Endothelial cell of umbilical vein (primary cell): ENCODE measurements around the gene KLHL41.

ENCODE experiments used
- EZH2 ChIP-seq: IDR thresholded peaks from 2 replicates; pipeline ENCODE4 v1.6.1; 2012; ENCODE audit warnings: borderline replicate concordance, low read depth, mild to moderate bottlenecking, moderate library complexity, low read length, inconsistent platforms; ENCODE audit not compliant: severe bottlenecking
- FOS ChIP-seq: IDR thresholded peaks from 2 replicates; pipeline ENCODE4 v1.6.1; 2011; ENCODE audit warnings: mild to moderate bottlenecking, low read length, moderate library complexity, borderline replicate concordance; ENCODE audit not compliant: insufficient read depth
- GATA2 ChIP-seq: IDR thresholded peaks from 2 replicates; pipeline ENCODE4 v1.7.0; 2011; ENCODE audit warnings: low read depth, mild to moderate bottlenecking, moderate library complexity, mixed read lengths, low read length; ENCODE audit not compliant: insufficient read length, insufficient read depth
- JUN ChIP-seq: IDR thresholded peaks from 2 replicates; pipeline ENCODE4 v1.6.1; 2011; ENCODE audit warnings: borderline replicate concordance, low read depth; ENCODE audit not compliant: insufficient read length, insufficient read depth
- MYC ChIP-seq: IDR thresholded peaks from one replicate; pipeline ENCODE4 v1.6.1; 2011; ENCODE audit warnings: mild to moderate bottlenecking, low read depth, low read length
- POLR2A ChIP-seq: IDR thresholded peaks from 2 replicates; pipeline ENCODE4 v1.6.1; 2012; ENCODE audit warnings: low read depth, mild to moderate bottlenecking, control low read depth, low read length
- POLR2AphosphoS5 ChIP-seq: IDR thresholded peaks from 2 replicates; pipeline ENCODE4 v1.6.1; 2012; ENCODE audit warnings: low read depth, mild to moderate bottlenecking, control low read depth, low read length, moderate library complexity; ENCODE audit not compliant: insufficient read depth
- TF ChIP-seq, protein P1 (sequence below), 2 donors: IDR thresholded peaks; 1 replicate in 1 of 2; 2 replicates in 1 of 2; pipeline ENCODE4 v1.5.1; 2011; ENCODE audit warnings: low read length in 2 of 2, mild to moderate bottlenecking in 2 of 2, moderate library complexity in 2 of 2, control low read depth in 1 of 2, inconsistent platforms in 1 of 2, low read depth in 1 of 2; ENCODE audit not compliant: insufficient read depth in 1 of 2; ENCODE audit errors: extremely low read depth in 1 of 2
- TF ChIP-seq, protein P2 (sequence below): IDR thresholded peaks from 2 replicates; pipeline ENCODE4 v1.6.1; 2011; ENCODE audit not compliant: insufficient read depth, insufficient read length

DNA sequence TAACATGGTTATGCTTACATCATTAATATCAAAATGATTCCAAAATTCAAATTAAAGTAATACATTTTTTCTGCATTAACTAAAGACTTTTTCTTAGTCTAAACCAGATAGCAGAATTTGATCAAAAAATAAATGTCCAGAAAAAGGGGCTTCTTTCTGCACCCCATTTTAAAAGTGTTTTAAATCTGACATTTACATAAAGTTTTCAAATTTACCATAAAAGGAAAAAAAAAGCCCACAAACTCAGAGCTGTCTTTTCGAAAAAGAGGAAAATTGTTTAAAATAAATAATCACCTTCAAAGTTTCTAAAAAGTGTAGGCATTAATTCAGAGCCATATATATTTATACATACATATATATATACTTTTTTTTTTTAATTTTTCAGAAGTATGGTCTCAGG is 62.7 kb downstream of the KLHL41 start:
- TF ChIP-seq, protein P1, sequence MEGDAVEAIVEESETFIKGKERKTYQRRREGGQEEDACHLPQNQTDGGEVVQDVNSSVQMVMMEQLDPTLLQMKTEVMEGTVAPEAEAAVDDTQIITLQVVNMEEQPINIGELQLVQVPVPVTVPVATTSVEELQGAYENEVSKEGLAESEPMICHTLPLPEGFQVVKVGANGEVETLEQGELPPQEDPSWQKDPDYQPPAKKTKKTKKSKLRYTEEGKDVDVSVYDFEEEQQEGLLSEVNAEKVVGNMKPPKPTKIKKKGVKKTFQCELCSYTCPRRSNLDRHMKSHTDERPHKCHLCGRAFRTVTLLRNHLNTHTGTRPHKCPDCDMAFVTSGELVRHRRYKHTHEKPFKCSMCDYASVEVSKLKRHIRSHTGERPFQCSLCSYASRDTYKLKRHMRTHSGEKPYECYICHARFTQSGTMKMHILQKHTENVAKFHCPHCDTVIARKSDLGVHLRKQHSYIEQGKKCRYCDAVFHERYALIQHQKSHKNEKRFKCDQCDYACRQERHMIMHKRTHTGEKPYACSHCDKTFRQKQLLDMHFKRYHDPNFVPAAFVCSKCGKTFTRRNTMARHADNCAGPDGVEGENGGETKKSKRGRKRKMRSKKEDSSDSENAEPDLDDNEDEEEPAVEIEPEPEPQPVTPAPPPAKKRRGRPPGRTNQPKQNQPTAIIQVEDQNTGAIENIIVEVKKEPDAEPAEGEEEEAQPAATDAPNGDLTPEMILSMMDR (IDR thresholded peaks at IDR 0.05; ENCODE audit: extremely low read depth in 1 of 2, insufficient read depth in 1 of 2, low read depth in 1 of 2, low read length in 2 of 2): no peak
- no peak for TF ChIP-seq EZH2
- TF ChIP-seq POLR2A: no peak
- TF ChIP-seq, protein P2, sequence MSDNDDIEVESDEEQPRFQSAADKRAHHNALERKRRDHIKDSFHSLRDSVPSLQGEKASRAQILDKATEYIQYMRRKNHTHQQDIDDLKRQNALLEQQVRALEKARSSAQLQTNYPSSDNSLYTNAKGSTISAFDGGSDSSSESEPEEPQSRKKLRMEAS: no peak
- no peak for TF ChIP-seq FOS
- no peak for TF ChIP-seq POLR2AphosphoS5
- TF ChIP-seq GATA2: no peak
- TF ChIP-seq MYC: no peak
- TF ChIP-seq JUN: no peak
